H1 (cell line): ENCODE measurements around the gene AKAP9. TPM values are rescaled to one million over a fixed set of nuclear protein-coding genes. Genes with fewer than 3 reads are reported as not detected.

Experiments used
- CTCF ChIA-PET: fragments of 300-600 bp; sonication (Branson Sonifier 250); formaldehyde crosslinking; loops from one replicate; lab custom pipeline; 2021; ENCODE audit not compliant: partially characterized antibody; lab: Charles Lee
- POLR2A ChIA-PET: fragments of 300-600 bp; sonication (Branson Sonifier 250); formaldehyde crosslinking; loops from one replicate; lab custom pipeline; 2021; ENCODE audit warnings: inconsistent platforms; ENCODE audit not compliant: partially characterized antibody; lab: Charles Lee
- DNase-seq, 2 experiments: peaks; one replicate each; pipeline versions ENCODE4 v3.0.0 to v3.0.0-alpha.2; 2010 to 2022; ENCODE audit warnings: low spot score in 2 of 2, low read depth in 1 of 2, mixed read lengths in 1 of 2
- FAIRE-seq: peaks from 2 replicates; lab custom pipeline; 2011; peaks lifted over from hg19 to GRCh38; lab: Jason Lieb, UNC
- H2AFZ ChIP-seq: 2 replicates; pipeline ENCODE4 v1.8.1; 2012; ENCODE audit warnings: low read length, inconsistent platforms
- H2AK5ac ChIP-seq: 2 replicates; pipeline ENCODE4 v1.6.1; 2013; ENCODE audit warnings: low read depth, low read length
- H2BK120ac ChIP-seq: replicated peaks from 2 replicates; pipeline ENCODE3; 2013; ENCODE audit warnings: low read depth, low read length, inconsistent platforms
- H2BK12ac ChIP-seq: 2 replicates; pipeline ENCODE4 v1.6.1; 2013; ENCODE audit warnings: low read depth, low read length
- H2BK15ac ChIP-seq: 2 replicates; pipeline ENCODE4 v1.6.1; 2013; ENCODE audit warnings: low read length
- H2BK20ac ChIP-seq: 2 replicates; pipeline ENCODE4 v1.6.1; 2013; ENCODE audit warnings: low read length
- H2BK5ac ChIP-seq: 2 replicates; pipeline ENCODE4 v1.6.1; 2013; ENCODE audit warnings: low read depth, low read length
- H3K14ac ChIP-seq: 2 replicates; pipeline ENCODE4 v1.6.1; 2013; ENCODE audit warnings: inconsistent platforms; ENCODE audit not compliant: insufficient read length
- H3K18ac ChIP-seq: 2 replicates; pipeline ENCODE4 v1.6.1; 2013; ENCODE audit warnings: low read length; ENCODE audit errors: extremely low read depth
- H3K23ac ChIP-seq: 2 replicates; pipeline ENCODE4 v1.6.1; 2013; ENCODE audit warnings: inconsistent platforms; ENCODE audit not compliant: insufficient read length
- H3K23me2 ChIP-seq: 2 replicates; pipeline ENCODE4 v1.6.1; 2013; ENCODE audit warnings: low read depth, low read length
- H3K27ac ChIP-seq: 2 replicates; pipeline ENCODE4 v1.6.1; 2011; ENCODE audit warnings: low read depth, low read length, inconsistent platforms
- H3K27me3 ChIP-seq, 4 experiments: replicated peaks in 1 of 4; 1 replicate in 1 of 4; 2 replicates in 3 of 4; pipeline versions ENCODE4 v1.6.1 to v1.8.1; 2011 to 2013; ENCODE audit warnings: low read length in 3 of 4, mild to moderate bottlenecking in 3 of 4, inconsistent platforms in 2 of 4, mixed read lengths in 2 of 4, moderate library complexity in 1 of 4; ENCODE audit not compliant: control insufficient read depth in 3 of 4, insufficient read depth in 3 of 4; ENCODE audit errors: extremely low read depth in 1 of 4
- H3K36me3 ChIP-seq, 4 experiments: 2 replicates each; pipeline versions ENCODE4 v1.6.1 to v1.8.1; 2011 to 2013; ENCODE audit warnings: mild to moderate bottlenecking in 4 of 4, low read length in 3 of 4, moderate library complexity in 2 of 4, control low read depth in 1 of 4, inconsistent platforms in 1 of 4; ENCODE audit not compliant: insufficient read depth in 4 of 4, control insufficient read depth in 2 of 4
- H3K4ac ChIP-seq: replicated peaks from 2 replicates; pipeline ENCODE3; 2013; ENCODE audit warnings: low read length, low read depth, mixed read lengths, inconsistent platforms; ENCODE audit not compliant: insufficient read length
- H3K4me1 ChIP-seq, 4 experiments: replicated peaks in 1 of 4; 1 replicate in 1 of 4; 2 replicates in 3 of 4; pipeline versions ENCODE4 v1.6.1 to v1.8.1; 2011 to 2013; ENCODE audit warnings: low read length in 3 of 4, inconsistent platforms in 2 of 4, mixed read lengths in 1 of 4; ENCODE audit not compliant: insufficient read depth in 4 of 4, control insufficient read depth in 3 of 4
- H3K4me2 ChIP-seq, 2 experiments: 2 replicates each; pipeline versions ENCODE4 v1.6.1 to v1.8.1; 2011 to 2013; ENCODE audit warnings: low read depth in 2 of 2, low read length in 2 of 2, control low read depth in 1 of 2, inconsistent platforms in 1 of 2, mild to moderate bottlenecking in 1 of 2; ENCODE audit not compliant: insufficient read depth in 1 of 2
- H3K4me3 ChIP-seq, 4 experiments: fragments of 200-600, 300-600 bp in 1 of 4; sonication (generic), shearing (Covaris generic), sonication (Bioruptor Twin) in 1 of 4; 2 replicates each; pipeline versions ENCODE4 v1.5.1 to v1.8.1; 2011 to 2016; ENCODE audit warnings: low read length in 4 of 4, low read depth in 3 of 4, control low read depth in 2 of 4, inconsistent platforms in 2 of 4, mild to moderate bottlenecking in 2 of 4, mixed read lengths in 1 of 4, moderate library complexity in 1 of 4; ENCODE audit not compliant: insufficient read depth in 2 of 4; ENCODE audit errors: extremely low read depth in 1 of 4
- H3K56ac ChIP-seq: replicated peaks from 2 replicates; pipeline ENCODE3; 2013; ENCODE audit warnings: low read depth, mild to moderate bottlenecking, mixed read lengths, low read length, inconsistent platforms; ENCODE audit not compliant: insufficient read length
- H3K79me1 ChIP-seq: 2 replicates; pipeline ENCODE4 v1.6.1; 2013; ENCODE audit warnings: low read depth, low read length, control low read depth
- H3K79me2 ChIP-seq, 2 experiments: 2 replicates each; pipeline versions ENCODE4 v1.6.1 to v1.8.1; 2012 to 2013; ENCODE audit warnings: low read length in 2 of 2, mild to moderate bottlenecking in 2 of 2, inconsistent platforms in 1 of 2; ENCODE audit not compliant: insufficient read depth in 2 of 2, control insufficient read depth in 1 of 2
- H3K9ac ChIP-seq, 4 experiments: replicated peaks in 1 of 4; 1 replicate in 1 of 4; 2 replicates in 3 of 4; pipeline versions ENCODE4 v1.6.1 to v1.8.1; 2011 to 2013; ENCODE audit warnings: low read depth in 3 of 4, low read length in 3 of 4, control low read depth in 2 of 4, mild to moderate bottlenecking in 2 of 4, moderate library complexity in 2 of 4, inconsistent platforms in 1 of 4; ENCODE audit errors: extremely low read depth in 1 of 4
- H3K9me3 ChIP-seq, 2 experiments: 2 replicates each; pipeline versions ENCODE4 v1.6.1 to v1.8.1; 2012 to 2013; ENCODE audit warnings: mild to moderate bottlenecking in 2 of 2, moderate library complexity in 2 of 2, control low read depth in 1 of 2, inconsistent platforms in 1 of 2, low read depth in 1 of 2, low read length in 1 of 2, mixed read lengths in 1 of 2; ENCODE audit not compliant: insufficient read depth in 2 of 2
- H4K20me1 ChIP-seq, 2 experiments: replicated peaks in 1 of 2; 2 replicates each; pipeline versions ENCODE3 to v1.8.1; 2011 to 2013; ENCODE audit warnings: inconsistent platforms in 2 of 2, low read length in 2 of 2, mild to moderate bottlenecking in 1 of 2; ENCODE audit not compliant: insufficient read depth in 2 of 2, control insufficient read depth in 1 of 2
- H4K5ac ChIP-seq: 2 replicates; pipeline ENCODE4 v1.6.1; 2013; ENCODE audit warnings: low read length, low read depth, mixed read lengths, inconsistent platforms; ENCODE audit not compliant: insufficient read length
- H4K8ac ChIP-seq: 2 replicates; pipeline ENCODE4 v1.8.0; 2013; ENCODE audit warnings: mild to moderate bottlenecking, moderate library complexity, low read length, inconsistent platforms; ENCODE audit not compliant: insufficient read depth; ENCODE audit errors: extremely low read depth
- H4K91ac ChIP-seq: replicated peaks from 2 replicates; pipeline ENCODE3; 2013; ENCODE audit warnings: low read length, mixed read lengths, inconsistent platforms; ENCODE audit not compliant: insufficient read length
- ASH2L ChIP-seq: fragments of 200-600, 300-600 bp; sonication (generic); IDR thresholded peaks from one replicate; pipeline ENCODE4 v1.7.1; 2017; ENCODE audit warnings: low read length
- TAF1 ChIP-seq: IDR thresholded peaks from 2 replicates; pipeline ENCODE4 v1.6.1; 2011; ENCODE audit warnings: mild to moderate bottlenecking, low read depth, low read length
- WGBS, 2 experiments: shearing (Covaris generic) in 1 of 2; methylation state at CpG; one replicate each; pipeline versions ENCODE4 v1.1.6 to v1.1.7; 2013 to 2015; ENCODE audit warnings: low lambda C conversion rate in 2 of 2, mixed read lengths in 2 of 2, inconsistent platforms in 1 of 2, low coverage in 1 of 2, missing lambda C conversion rate in 1 of 2; ENCODE audit not compliant: insufficient replicate concordance in 2 of 2, insufficient coverage in 1 of 2, insufficient read length in 1 of 2; ENCODE audit errors: extremely low coverage in 1 of 2, missing lambda C conversion rate in 1 of 2; 5-methylcytosine and 5-hydroxymethylcytosine counted together
- polyA plus RNA-seq, 7 experiments: library from polyadenylated mRNA; depleted of rRNA in 3 of 7; stranded (reverse) in 5 of 7; unstranded in 2 of 7; fragments of >200 nt in 5 of 7; fragments of 200-250 nt in 2 of 7; gene quantifications; 1 replicate in 5 of 7; 2 replicates in 1 of 7; 4 replicates in 1 of 7; pipeline versions ENCODE4 v1.2.1 to v1.2.3, GENCODE V29; 2011 to 2013; ENCODE audit warnings: missing spikeins in 2 of 7, mixed read lengths in 2 of 7
- total RNA-seq: library from RNA; stranded (reverse); fragmentation: NEBNext Ultra II Directional; extraction: Animal tissue kit (Norgen Biotek cat#: 25700); gene quantifications from 2 replicates; pipeline ENCODE4 v1.2.1, GENCODE V29; 2021

The AKAP9 gene
- total and polyA plus RNA-seq, 2 of the 8 experiments (the other 6 are each of a cell fraction or from before 2014, with no cell fraction given): 6.2 to 26.3 TPM

DNA sequence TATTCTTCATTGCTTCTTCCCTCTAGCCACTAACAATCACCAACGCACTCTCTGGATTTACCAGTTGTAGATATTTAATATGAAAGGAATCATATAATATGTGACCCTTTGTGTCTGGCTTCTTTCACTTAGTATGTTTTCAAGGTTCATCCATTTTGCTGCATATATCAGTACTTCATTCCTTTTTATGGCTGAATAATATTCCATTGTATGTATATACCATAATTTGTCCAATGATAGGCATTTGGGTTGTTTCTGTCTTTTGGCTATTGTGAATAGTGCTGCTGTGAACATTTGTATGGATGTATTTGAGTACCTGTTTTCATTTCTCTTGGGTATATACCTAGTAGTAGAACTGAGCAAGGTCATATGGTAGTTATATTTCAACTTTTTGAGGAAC is 7.3 kb downstream of the AKAP9 start:
- Histone ChIP-seq H2BK120ac (no peak overlapping the region), H3K4me3 (no peak overlapping the region), H3K18ac (no peak overlapping the region), H3K79me1 (peaks cover 2% of the 10 kb centered on the region; the same call in 1 of the 2 replicates), H2AFZ (no peak overlapping the region), H4K8ac (no peak overlapping the region), H3K4ac (no peak overlapping the region), H3K14ac (no peak overlapping the region), H3K56ac (no peak overlapping the region), H4K20me1 (peaks cover 0 to 1% of the 10 kb centered on the region in 2 experiments), H3K9ac (no peak overlapping the region), H3K27ac (no peak overlapping the region), H3K79me2 (peaks cover 0 to 65% of the 10 kb centered on the region in 2 experiments; a peak in 2 of 4 replicates), H3K23ac (no peak overlapping the region), H2AK5ac (no peak overlapping the region), H4K5ac (no peak overlapping the region), H3K23me2 (no peaks in the 10 kb centered on the region; the same call in 1 of the 2 replicates), H4K91ac (no peak overlapping the region), H3K9me3 (no peaks in the 10 kb centered on the region), H3K27me3 (no peaks in the 10 kb centered on the region), H2BK20ac (no peak overlapping the region), H2BK12ac (no peak overlapping the region), H3K36me3 (no peaks in the 10 kb centered on the region), H3K4me2 (no peak overlapping the region), H3K4me1 (no peaks in the 10 kb centered on the region), H2BK15ac (no peak overlapping the region), H2BK5ac (no peak overlapping the region)
- no peak for DNase-seq
- ChIA-PET CTCF (interaction anchor here (3.3 kb wide), 1 partner anchor 67 kb away, joined by 13 read pairs; the partner anchor contains the start of gene MTERF1), POLR2A (interaction anchor here (0.6 kb wide), 1 partner anchor 390 kb away, joined by 3 read pairs; no protein-coding TSS in a partner anchor)
- WGBS, 2 experiments: 100% methylated on average over 1 of the region's 1 CpG; no CpG with 5 or more reads in 1 of the 2 experiments
- TF ChIP-seq ASH2L (no peak), TAF1 (no peak)
- FAIRE-seq: no peak
